ENCODE measurements around the gene TMEM147.
"Not testable (repeated sequence)": the region's sequence is repeated elsewhere in the genome, so short reads cannot be mapped to it uniquely, and the experiment has no call there.

The TMEM147 gene

GRCh38 chr19:35563207-35563829 lies 17.9 kb downstream of the TMEM147 start, which contains the start of gene ATP4A:
TSS of gene ATP4A (minus strand) at chr19:35563658. CDS start at chr19:35563629, 29 bp downstream.
- no peak for DNase-seq (ENCODE audit: low read depth)

DNA sequence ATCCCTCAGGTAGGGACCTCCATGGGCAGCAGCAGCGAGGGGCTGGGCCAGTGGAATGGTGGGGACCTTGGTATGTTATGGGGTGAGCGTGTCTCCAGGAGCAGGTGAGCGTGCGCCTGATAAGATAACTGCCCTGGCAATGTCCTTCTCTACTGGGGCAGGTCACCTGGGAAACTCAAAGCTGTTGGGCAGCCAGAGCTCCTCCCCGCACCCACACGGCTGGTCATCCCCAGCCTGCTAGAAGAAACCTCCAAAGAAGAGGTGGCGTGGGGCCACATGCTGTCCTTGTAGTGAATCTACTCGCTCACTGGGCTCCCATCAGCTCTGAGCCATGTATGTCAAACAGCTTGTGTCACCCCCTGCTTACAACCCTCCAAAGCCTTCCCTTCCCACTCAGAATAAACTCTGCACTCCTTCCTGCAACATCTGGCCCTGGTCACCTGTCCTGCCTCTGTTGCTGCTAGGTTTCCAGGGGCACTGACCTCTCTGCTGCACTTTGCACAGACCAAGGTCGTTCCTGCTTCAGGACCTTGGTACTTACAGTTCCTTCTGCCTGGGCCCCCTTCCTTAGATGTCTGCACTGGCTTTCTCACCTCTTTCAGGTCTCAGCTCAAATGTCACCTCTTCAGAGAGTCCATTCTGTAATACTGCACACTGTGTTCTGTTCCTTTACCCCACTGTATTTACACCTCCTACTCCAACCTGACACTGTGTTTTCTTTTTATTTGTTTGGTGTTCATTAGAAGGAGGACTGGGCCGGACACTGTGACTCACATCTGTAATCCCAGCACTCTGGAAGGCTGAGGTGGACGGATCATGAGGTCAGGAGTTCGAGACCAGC lies 19.8 kb downstream of the TMEM147 start:
- no peak for DNase-seq (ENCODE audit: low read depth)

DNA sequence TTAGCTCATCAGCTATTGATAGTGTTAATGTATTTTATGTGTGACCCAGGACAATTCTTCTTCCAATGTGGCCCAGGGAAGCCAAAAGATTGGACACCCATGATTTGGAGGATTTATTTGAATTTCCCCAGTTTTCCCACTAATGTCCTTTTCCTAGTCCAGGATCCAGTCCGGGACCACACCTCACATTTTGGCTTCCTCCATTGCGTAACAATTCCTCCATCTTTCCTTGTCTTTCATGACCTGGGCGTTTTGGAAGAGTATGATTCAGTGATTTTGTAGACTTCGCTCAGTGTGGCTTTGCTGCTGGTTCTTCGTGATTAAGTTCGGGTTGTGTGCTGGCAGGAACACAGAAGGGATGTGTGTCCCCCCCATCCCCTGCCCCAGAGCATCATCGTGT lies 21.3 kb downstream of the TMEM147 start:
- no peak for DNase-seq (ENCODE audit: low read depth)

DNA sequence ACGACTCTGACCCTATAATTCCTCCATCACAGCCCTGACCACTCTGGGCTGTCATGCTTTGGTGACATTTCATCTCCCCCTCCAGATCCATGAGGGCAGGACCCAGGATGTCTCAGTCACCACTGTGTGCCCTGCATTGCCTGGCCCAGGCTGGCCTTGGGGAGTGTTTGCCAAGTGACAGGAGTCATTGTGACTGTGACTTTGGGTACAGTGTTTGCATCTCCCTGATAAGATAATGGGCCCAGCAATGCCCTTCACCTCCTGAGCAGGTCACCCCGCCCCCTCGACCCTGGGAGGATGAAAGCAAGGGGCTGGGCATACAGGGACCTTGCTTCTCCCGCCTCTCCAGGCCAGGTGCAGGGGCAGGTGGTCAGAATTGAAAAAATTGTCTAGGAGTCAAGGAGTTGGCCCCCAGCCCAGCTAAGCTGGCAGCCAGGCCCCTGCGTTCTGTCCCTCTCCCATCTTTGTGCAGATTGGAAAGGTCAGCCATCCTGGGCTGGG lies 23.9 kb downstream of the TMEM147 start:
- DNase-seq (ENCODE audit: low read depth) = no peak

DNA sequence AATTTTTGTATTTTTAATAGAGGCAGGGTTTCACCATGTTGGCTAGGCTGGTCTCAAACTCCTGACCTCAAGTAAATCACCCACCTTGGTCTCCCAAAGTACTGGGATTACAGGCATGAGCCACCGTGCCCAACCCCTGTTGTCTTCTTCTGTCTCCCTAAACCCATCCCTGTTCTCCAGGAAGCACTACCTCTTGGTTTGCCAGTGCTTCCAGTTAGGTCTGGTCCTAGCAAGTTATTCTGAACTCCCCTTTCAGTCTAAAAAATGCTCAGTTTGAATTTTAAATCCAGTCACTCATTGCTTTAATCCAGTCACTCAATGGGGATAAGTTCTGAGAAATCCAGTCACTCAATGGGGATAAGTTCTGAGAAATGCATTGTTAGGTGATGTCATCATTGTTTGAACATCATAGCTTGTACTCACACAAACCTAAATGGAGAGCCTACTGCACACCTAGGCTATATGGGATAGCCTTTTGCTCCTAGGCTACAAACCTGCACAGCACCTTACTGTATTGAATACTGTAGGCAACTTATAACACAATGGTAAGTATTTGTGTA lies 26.1 kb downstream of the TMEM147 start:
- DNase-seq (ENCODE audit: low read depth) = no peak

- DNase-seq (ENCODE audit: low read depth) = no peak
Observed at GRCh38 chr19:35577918-35578317, 32.5 kb downstream of the TMEM147 start.

DNA sequence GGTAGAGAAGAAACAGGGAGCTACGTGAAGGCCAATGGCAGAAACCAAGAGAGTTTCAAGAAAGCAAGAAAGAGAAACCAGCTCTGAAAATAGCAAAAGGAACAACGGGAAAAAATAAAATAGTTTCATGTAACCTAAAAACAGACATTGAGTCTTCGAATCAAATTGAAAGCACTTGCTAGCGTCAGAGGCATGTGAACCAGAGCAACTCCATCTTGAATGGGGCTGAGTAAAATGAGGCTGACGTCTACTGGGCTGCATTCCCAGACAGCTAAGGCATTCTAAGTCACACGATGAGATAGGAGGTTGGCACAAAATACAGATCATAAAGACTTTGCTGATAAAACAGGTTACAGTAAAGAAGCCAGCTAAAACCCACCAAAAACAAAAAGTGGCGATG lies 33.3 kb downstream of the TMEM147 start:
- no peak for DNase-seq (ENCODE audit: low read depth)

GRCh38 chr19:35582760-35583159 lies 37.3 kb downstream of the TMEM147 start:
- DNase-seq (ENCODE audit: low read depth) = no peak

GRCh38 chr19:35585848-35586247 lies 40.4 kb downstream of the TMEM147 start, which contains the start of gene PMIS2:
TSS of gene PMIS2 (plus strand) at chr19:35586173. CDS start at chr19:35586260, 87 bp downstream.
- DNase-seq (ENCODE audit: low read depth) = peak; percentile 12

GRCh38 chr19:35587321-35587720 lies 41.9 kb downstream of the TMEM147 start:
- no peak for DNase-seq (ENCODE audit: low read depth)

DNA sequence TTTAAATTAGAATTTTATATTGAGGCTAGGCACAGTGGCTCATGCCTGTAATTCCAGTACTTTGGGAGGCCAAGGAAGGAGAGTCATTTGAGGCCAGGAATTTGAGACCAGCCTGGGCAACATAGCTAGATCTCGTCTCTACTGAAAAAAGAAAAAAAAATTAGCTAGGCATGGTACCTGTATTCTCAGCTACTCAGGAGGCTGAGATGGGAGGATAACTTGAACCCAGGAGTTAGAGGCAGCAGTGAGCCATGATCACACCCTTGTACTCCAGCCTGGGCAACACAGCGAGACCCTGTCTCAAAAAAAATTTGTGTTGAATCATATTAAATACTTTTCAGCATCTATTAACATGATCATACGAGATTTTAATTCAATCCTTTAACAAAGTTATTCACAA lies 45.4 kb downstream of the TMEM147 start:
- no peak for DNase-seq (ENCODE audit: low read depth)

DNA sequence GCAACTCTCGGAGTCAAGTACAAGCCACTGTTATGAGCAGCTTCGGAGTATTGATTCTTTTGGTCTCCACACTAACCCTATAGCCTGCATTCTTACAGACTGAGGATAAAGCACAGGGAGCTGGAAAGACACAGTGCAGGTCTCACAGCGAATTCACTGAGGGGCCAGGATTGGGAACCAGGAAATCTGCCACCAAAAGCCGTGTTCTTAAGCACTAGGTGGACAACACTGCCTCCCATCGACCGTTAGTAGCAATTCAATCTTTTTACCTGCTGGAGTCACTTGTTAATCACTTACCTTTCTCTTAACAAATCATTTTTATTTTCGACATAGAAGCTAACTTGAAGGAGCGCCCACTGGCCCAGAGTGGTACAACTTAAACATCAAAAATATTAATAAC lies 46.8 kb downstream of the TMEM147 start:
- DNase-seq (ENCODE audit: low read depth) = peak; percentile 45

GRCh38 chr19:35595026-35595425 lies 49.6 kb downstream of the TMEM147 start:
- not testable (repeated sequence) for DNase-seq (ENCODE audit: low read depth)

DNA sequence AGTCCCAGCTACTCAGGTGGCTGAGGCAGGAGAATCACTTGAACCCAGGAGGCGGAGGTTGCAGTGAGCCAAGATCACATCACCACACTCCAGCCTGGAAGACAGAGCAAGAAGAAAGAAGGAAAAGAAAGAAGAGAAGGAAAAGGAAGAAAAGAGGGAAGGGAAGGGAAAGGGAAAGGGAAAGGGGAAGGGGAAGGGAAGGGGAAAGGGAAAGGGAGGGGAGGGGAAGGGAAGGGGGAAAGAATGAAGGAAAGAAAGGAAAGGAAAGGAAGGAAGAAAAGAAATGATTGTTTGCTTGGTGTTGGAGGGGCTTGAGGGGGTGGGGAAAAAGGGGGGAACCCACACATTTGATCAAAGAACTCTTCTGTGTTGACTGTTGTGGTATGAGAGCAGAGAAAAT lies 50.5 kb downstream of the TMEM147 start:
- DNase-seq (ENCODE audit: low read depth) = no peak

DNA sequence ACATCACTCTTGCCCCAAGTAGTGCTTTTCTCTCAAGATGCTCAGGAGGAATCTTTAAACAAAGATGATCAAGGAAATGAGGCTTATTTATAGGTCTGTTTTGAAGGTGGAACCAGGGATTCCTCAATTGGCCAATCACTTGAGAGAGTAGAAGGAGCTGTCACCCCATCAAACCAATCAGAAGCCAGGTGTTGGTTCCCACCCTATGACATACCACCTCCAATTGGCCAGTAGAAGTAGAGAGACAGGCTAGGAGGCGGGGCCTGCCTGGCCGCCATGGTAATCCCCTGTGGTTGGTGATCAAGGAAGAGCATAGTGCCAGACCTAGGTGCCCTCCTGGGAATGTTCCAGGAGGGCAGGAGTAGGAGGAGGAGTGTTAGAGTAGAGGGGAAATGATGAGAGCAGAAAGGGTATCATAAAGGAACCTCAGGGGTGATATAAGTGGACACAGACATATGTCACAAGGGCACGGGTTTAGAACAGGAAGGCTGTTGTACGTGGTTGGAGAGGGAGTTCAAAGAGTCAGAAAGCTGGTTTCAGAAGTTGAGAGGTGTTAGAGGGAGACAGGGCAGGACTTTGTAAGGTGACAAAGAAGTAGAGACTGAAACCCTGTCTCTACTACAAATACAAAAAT lies 51.1 kb downstream of the TMEM147 start:
- DNase-seq (ENCODE audit: low read depth) = peak; percentile 32

Measured in EH (cell line).